WTC11 (cell line): ENCODE data around the gene TTLL12. TPM values are rescaled to one million over a fixed set of nuclear protein-coding genes. Genes with fewer than 3 reads are reported as not detected.

ENCODE experiments used
- ATAC-seq: fragments of 200-7000 bp; cut with Tn5 transposase; 2 replicates; pipeline ENCODE4 v1.10.0; 2021; ENCODE audit warnings: mild to moderate bottlenecking, moderate library complexity
- CTCF ChIA-PET: fragments of 300-600 bp; sonication (Branson Sonifier 250); formaldehyde crosslinking; loops from one replicate; lab custom pipeline; 2021; ENCODE audit warnings: antibody characterized with exemption; lab: Charles Lee
- POLR2A ChIA-PET: fragments of 350-600 bp; sonication (Branson Sonifier 250); formaldehyde crosslinking; loops from one replicate; lab custom pipeline; 2021; ENCODE audit warnings: antibody characterized with exemption; lab: Charles Lee
- DNase-seq: peaks from one replicate; pipeline ENCODE4 v3.0.0; 2021; ENCODE audit warnings: low spot score
- H3K27ac Mint-ChIP-seq: 2 replicates; pipeline ENCODE4 v1.8.0; 2021; ENCODE audit warnings: mixed read lengths
- H3K27me3 Mint-ChIP-seq: 2 replicates; pipeline ENCODE4 v1.8.0; 2021; ENCODE audit warnings: low read depth, mild to moderate bottlenecking, moderate library complexity, mixed read lengths
- H3K36me3 Mint-ChIP-seq: 2 replicates; pipeline ENCODE4 v1.8.0; 2021; ENCODE audit warnings: mixed read lengths
- H3K4me1 Mint-ChIP-seq: 2 replicates; pipeline ENCODE4 v1.8.0; 2022; ENCODE audit warnings: mixed read lengths
- H3K4me3 Mint-ChIP-seq: 2 replicates; pipeline ENCODE4 v1.8.0; 2021; ENCODE audit warnings: mild to moderate bottlenecking, moderate library complexity, mixed read lengths
- H3K9me3 Mint-ChIP-seq: 2 replicates; pipeline ENCODE4 v1.8.0; 2021; ENCODE audit warnings: mixed read lengths
- ATF2 ChIP-seq: sonication (generic); formaldehyde crosslinking; IDR thresholded peaks from 2 replicates; pipeline ENCODE4 v1.8.1; 2022; ENCODE audit warnings: low read depth, missing genetic modification reagents, borderline replicate concordance
- ERG ChIP-seq: fragments of 250-450 bp; sonication (Bioruptor Pico); IDR thresholded peaks from 2 replicates; pipeline ENCODE4 v1.8.0; 2021; ENCODE audit warnings: mild to moderate bottlenecking
- ESRRA ChIP-seq: sonication (generic); formaldehyde crosslinking; IDR thresholded peaks from 2 replicates; pipeline ENCODE4 v1.8.1; 2022; ENCODE audit warnings: mild to moderate bottlenecking, missing genetic modification reagents, borderline replicate concordance
- HMGXB4 ChIP-seq: sonication (generic); formaldehyde crosslinking; IDR thresholded peaks from 2 replicates; pipeline ENCODE4 v1.8.1; 2023; ENCODE audit warnings: mild to moderate bottlenecking, moderate library complexity, missing genetic modification reagents
- MAX ChIP-seq: sonication (generic); formaldehyde crosslinking; IDR thresholded peaks from 2 replicates; pipeline ENCODE4 v1.8.0; 2022; ENCODE audit warnings: mild to moderate bottlenecking, missing genetic modification reagents
- PRDM15 ChIP-seq: sonication (generic); formaldehyde crosslinking; IDR thresholded peaks from 2 replicates; pipeline ENCODE4 v1.8.0; 2022; ENCODE audit warnings: missing genetic modification reagents
- PREB ChIP-seq: sonication (generic); formaldehyde crosslinking; IDR thresholded peaks from 2 replicates; pipeline ENCODE4 v1.8.1; 2022; ENCODE audit warnings: mild to moderate bottlenecking, missing genetic modification reagents, moderate library complexity, borderline replicate concordance
- SMAD3 ChIP-seq: sonication (generic); formaldehyde crosslinking; IDR thresholded peaks from 2 replicates; pipeline ENCODE4 v1.8.0; 2022; ENCODE audit warnings: missing genetic modification reagents, mild to moderate bottlenecking, borderline replicate concordance
- SP1 ChIP-seq: sonication (generic); formaldehyde crosslinking; conservative IDR thresholded peaks from 2 replicates; pipeline ENCODE4 v1.8.1; 2022; ENCODE audit warnings: missing genetic modification reagents
- ZBTB21 ChIP-seq: sonication (generic); formaldehyde crosslinking; IDR thresholded peaks from 2 replicates; pipeline ENCODE4 v1.8.1; 2023; ENCODE audit warnings: mild to moderate bottlenecking, missing genetic modification reagents, borderline replicate concordance
- ZNF121 ChIP-seq: sonication (generic); formaldehyde crosslinking; IDR thresholded peaks from 2 replicates; pipeline ENCODE4 v1.8.0; 2023; ENCODE audit warnings: missing genetic modification reagents
- ZNF416 ChIP-seq: fragments of 250-450 bp; sonication (Bioruptor Pico); IDR thresholded peaks from 2 replicates; pipeline ENCODE4 v1.9.0; 2021; ENCODE audit warnings: mild to moderate bottlenecking, inconsistent platforms
- ZNF532 ChIP-seq: fragments of 250-450 bp; sonication (Bioruptor Pico); IDR thresholded peaks from 2 replicates; pipeline ENCODE4 v1.9.0; 2021; ENCODE audit warnings: mild to moderate bottlenecking, borderline replicate concordance
- total RNA-seq: library from RNA; stranded (reverse); gene quantifications from 3 replicates; pipeline ENCODE4 v1.2.3, GENCODE V29; 2021

Gene TTLL12
- total RNA-seq, 1 experiment from 2014 or later = 134 TPM

- H3K4me1 Mint-ChIP-seq = peaks cover 7% of the 10 kb centered on the region
- ChIA-PET POLR2A (no interaction called here), CTCF (interaction anchor here (0.9 to 2.5 kb wide), 4 partner anchors 16 to 62 kb away, joined by 3 to 24 read pairs (median 16); no protein-coding TSS in a partner anchor)
- no peak overlapping the region for H3K4me3 Mint-ChIP-seq
- DNase-seq (no peak), ATAC-seq (no peak)
- H3K27me3 Mint-ChIP-seq = no peaks in the 10 kb centered on the region
- no peak overlapping the region for H3K27ac Mint-ChIP-seq
- TF ChIP-seq ESRRA (CRISPR knock-in tag) = no peak
- no peak for TF ChIP-seq HMGXB4 (CRISPR knock-in tag)
- no peak for TF ChIP-seq ZBTB21 (CRISPR knock-in tag)
- TF ChIP-seq SP1 (CRISPR knock-in tag) = no peak
- TF ChIP-seq ZNF532 (CRISPR knock-in tag) = no peak
- TF ChIP-seq PREB (CRISPR knock-in tag) = no peak
- TF ChIP-seq, all 79 proteins: peak for 0
- Mint-ChIP-seq H3K9me3 (no peaks in the 10 kb centered on the region), H3K36me3 (no peaks in the 10 kb centered on the region)
These were observed 25.1 kb upstream of the TTLL12 start for GRCh38 chr22:43211941-43212433.

- Mint-ChIP-seq H3K27ac (no peak overlapping the region; the same call in 1 of the 2 replicates), H3K4me1 (peaks cover 6% of the 10 kb centered on the region), H3K27me3 (no peaks in the 10 kb centered on the region), H3K36me3 (no peaks in the 10 kb centered on the region), H3K4me3 (no peak overlapping the region), H3K9me3 (no peaks in the 10 kb centered on the region)
- ATAC-seq (no peak), DNase-seq (no peak)
- ChIA-PET POLR2A (no interaction called here), CTCF (interaction anchor here (0.9 to 2.1 kb wide), 2 partner anchors 18 to 23 kb away, joined by 3 to 12 read pairs; no protein-coding TSS in a partner anchor)
- TF ChIP-seq SMAD3 (CRISPR knock-in tag) (no peak), PRDM15 (CRISPR knock-in tag) (no peak), ERG (CRISPR knock-in tag) (no peak), ZNF416 (no peak), MAX (CRISPR knock-in tag) (no peak), ATF2 (CRISPR knock-in tag) (no peak), HMGXB4 (CRISPR knock-in tag) (no peak), ZNF121 (CRISPR knock-in tag) (no peak), ESRRA (CRISPR knock-in tag) (no peak)
These were observed 23.9 kb upstream of the TTLL12 start for GRCh38 chr22:43210631-43211515.
